ENCODE measurements around the gene CCL23.

DNA sequence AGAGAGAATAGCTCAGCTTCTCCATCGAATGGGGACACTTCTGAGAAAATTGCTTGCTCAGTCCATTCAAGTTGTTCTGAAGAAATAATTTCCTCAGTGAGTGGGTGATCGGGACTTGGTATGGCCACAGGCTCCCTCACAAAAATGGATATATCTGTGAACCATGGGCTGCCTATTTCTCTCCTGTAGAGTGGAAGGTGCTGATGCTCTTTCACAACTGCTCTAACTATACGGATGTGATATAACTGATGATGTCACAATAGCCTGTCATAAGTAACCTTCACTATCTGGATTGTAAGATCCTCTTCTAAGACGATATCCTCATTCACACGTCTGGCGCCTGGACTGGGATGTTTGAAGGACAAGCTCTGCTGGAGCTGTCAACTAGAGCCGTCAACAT is 41.6 kb upstream of the CCL23 start:
- TF ChIP-seq FOXJ2 (tag; IDR thresholded peaks at IDR 0.05) (no peak), MTA1 (IDR thresholded peaks at IDR 0.05; ENCODE audit: borderline replicate concordance) (no peak), RNF219 (CRISPR knock-in tag; IDR thresholded peaks at IDR 0.05) (no peak), MEF2A (IDR thresholded peaks at IDR 0.05; ENCODE audit: control insufficient read depth, low read depth, low read length) (no peak), ZNF586 (CRISPR knock-in tag; conservative IDR thresholded peaks at IDR 0.05) (no peak), REST (IDR thresholded peaks at IDR 0.05; ENCODE audit: borderline replicate concordance) (no peak), REST (CRISPR knock-in tag; IDR thresholded peaks at IDR 0.05; ENCODE audit: low read depth) (no peak)
